Stimulated activated naive CD8-positive, alpha-beta T cell treated with anti-CD3 and anti-CD28 coated beads, Interleukin-15, amount 100 ng/mL, for 72 hours (primary cell): Measurements from ENCODE around the gene PIGZ.

Experiments
- ATAC-seq: fragments of 150-1000 bp; cut with Tn5 transposase; 2 replicates; pipeline ENCODE4 v1.10.0; 2021; ENCODE audit warnings: mild to moderate bottlenecking, moderate library complexity
- DNase-seq, 2 donors: peaks; one replicate each; pipeline ENCODE4 v3.0.0; 2021 to 2022
- H3K27ac Mint-ChIP-seq, 2 donors: one replicate each; pipeline ENCODE4 v1.8.0; 2022; ENCODE audit warnings: mild to moderate bottlenecking in 2 of 2, mixed read lengths in 2 of 2, moderate library complexity in 2 of 2
- H3K27me3 Mint-ChIP-seq: one replicate; pipeline ENCODE4 v1.8.0; 2022; ENCODE audit warnings: mixed read lengths
- H3K4me1 Mint-ChIP-seq: one replicate; pipeline ENCODE4 v1.8.0; 2022; ENCODE audit warnings: mild to moderate bottlenecking, mixed read lengths
- H3K4me3 Mint-ChIP-seq, 2 donors: one replicate each; pipeline ENCODE4 v1.8.0; 2022; ENCODE audit warnings: mild to moderate bottlenecking in 2 of 2, mixed read lengths in 2 of 2, moderate library complexity in 1 of 2
- H3K9me3 Mint-ChIP-seq, 2 donors: one replicate each; pipeline ENCODE4 v1.8.0; 2022; ENCODE audit warnings: mixed read lengths in 2 of 2

The PIGZ gene

GRCh38 chr3:196991581-196992460 is 23.2 kb upstream of the PIGZ start:
- no peaks in the 10 kb centered on the region for H3K4me1 Mint-ChIP-seq
- H3K27ac Mint-ChIP-seq: no peak overlapping the region
- peaks cover under 1% of the 10 kb centered on the region for H3K27me3 Mint-ChIP-seq
- DNase-seq: no peak
- H3K4me3 Mint-ChIP-seq: no peak overlapping the region
- H3K9me3 Mint-ChIP-seq: no peaks in the 10 kb centered on the region
- ATAC-seq: no peak

GRCh38 chr3:196990601-196991007 is 22.0 kb upstream of the PIGZ start:
- no peak for DNase-seq
- Mint-ChIP-seq H3K27me3 (peaks cover 5% of the 10 kb centered on the region), H3K27ac (no peak overlapping the region), H3K4me3 (no peak overlapping the region), H3K4me1 (no peaks in the 10 kb centered on the region), H3K9me3 (no peaks in the 10 kb centered on the region)
- ATAC-seq: no peak

- ATAC-seq (no peak), DNase-seq (no peak)
- H3K4me3 Mint-ChIP-seq: no peak overlapping the region
- H3K4me1 Mint-ChIP-seq: no peaks in the 10 kb centered on the region
- H3K27me3 Mint-ChIP-seq: peaks cover 10% of the 10 kb centered on the region
- H3K27ac Mint-ChIP-seq: no peak overlapping the region
- H3K9me3 Mint-ChIP-seq: peaks cover 0 to 2% of the 10 kb centered on the region in 2 donors
Observed at GRCh38 chr3:196989721-196990262, 21.2 kb upstream of the PIGZ start.

GRCh38 chr3:196988241-196989029 is 19.8 kb upstream of the PIGZ start:
- Mint-ChIP-seq H3K27me3 (peaks cover 18% of the 10 kb centered on the region), H3K27ac (no peak overlapping the region), H3K9me3 (peaks cover 1 to 14% of the 10 kb centered on the region in 2 donors), H3K4me3 (no peak overlapping the region), H3K4me1 (no peaks in the 10 kb centered on the region)
- DNase-seq (no peak), ATAC-seq (no peak)

- H3K4me3 Mint-ChIP-seq: no peak overlapping the region
- no peak for ATAC-seq
- peaks cover 18% of the 10 kb centered on the region for H3K27me3 Mint-ChIP-seq
- H3K4me1 Mint-ChIP-seq: no peaks in the 10 kb centered on the region
- no peak overlapping the region for H3K27ac Mint-ChIP-seq
- DNase-seq: no peak
- peaks cover 6 to 19% of the 10 kb centered on the region in 2 donors for H3K9me3 Mint-ChIP-seq
Observed at GRCh38 chr3:196987022-196987421, 18.4 kb upstream of the PIGZ start.

- ATAC-seq: no peak
Observed at GRCh38 chr3:196985954-196986885, 17.6 kb upstream of the PIGZ start.

GRCh38 chr3:196985298-196985697 is 16.7 kb upstream of the PIGZ start:
- no peaks in the 10 kb centered on the region for H3K4me1 Mint-ChIP-seq
- DNase-seq (no peak), ATAC-seq (no peak)
- peaks cover 11 to 26% of the 10 kb centered on the region in 2 donors for H3K9me3 Mint-ChIP-seq
- H3K27me3 Mint-ChIP-seq: peaks cover 18% of the 10 kb centered on the region
- no peak overlapping the region for H3K27ac Mint-ChIP-seq
- no peak overlapping the region for H3K4me3 Mint-ChIP-seq

More at GRCh38 chr3:196985954-196986885, 17.6 kb upstream of the PIGZ start:
- H3K27ac Mint-ChIP-seq: no peak overlapping the region
- H3K27me3 Mint-ChIP-seq: peaks cover 18% of the 10 kb centered on the region
- no peak overlapping the region for H3K4me3 Mint-ChIP-seq
- H3K4me1 Mint-ChIP-seq: no peaks in the 10 kb centered on the region
- peaks cover 11 to 25% of the 10 kb centered on the region in 2 donors for H3K9me3 Mint-ChIP-seq
- no peak for DNase-seq

- Mint-ChIP-seq H3K9me3 (peaks cover 11 to 26% of the 10 kb centered on the region in 2 donors), H3K4me1 (peaks cover 6% of the 10 kb centered on the region), H3K27ac (no peak overlapping the region), H3K4me3 (no peak overlapping the region), H3K27me3 (peaks cover 28% of the 10 kb centered on the region)
- DNase-seq: no peak
- ATAC-seq: no peak
Observed at GRCh38 chr3:196983186-196983585, 14.6 kb upstream of the PIGZ start.

GRCh38 chr3:196981657-196982056 is 13.0 kb upstream of the PIGZ start:
- Mint-ChIP-seq H3K27ac (peak overlapping the region in 1 of 2 donors; percentile 12), H3K27me3 (peaks cover 28% of the 10 kb centered on the region), H3K4me1 (peaks cover 6% of the 10 kb centered on the region), H3K4me3 (no peak overlapping the region), H3K9me3 (peaks cover 11 to 26% of the 10 kb centered on the region in 2 donors)
- ATAC-seq (no peak), DNase-seq (no peak)

GRCh38 chr3:196979545-196979944 is 10.9 kb upstream of the PIGZ start:
- H3K27ac Mint-ChIP-seq: no peak overlapping the region
- peaks cover 11 to 22% of the 10 kb centered on the region in 2 donors for H3K9me3 Mint-ChIP-seq
- no peak overlapping the region for H3K4me3 Mint-ChIP-seq
- H3K4me1 Mint-ChIP-seq: peaks cover 6% of the 10 kb centered on the region
- peaks cover 27% of the 10 kb centered on the region for H3K27me3 Mint-ChIP-seq
- no peak for ATAC-seq
- DNase-seq: no peak

GRCh38 chr3:196976941-196977340 is 8.3 kb upstream of the PIGZ start:
- peaks cover 6% of the 10 kb centered on the region for H3K4me1 Mint-ChIP-seq
- DNase-seq: no peak
- peak overlapping the region in 1 of 2 donors; percentile 20 for H3K27ac Mint-ChIP-seq
- no peak for ATAC-seq
- H3K9me3 Mint-ChIP-seq: peaks cover 5 to 7% of the 10 kb centered on the region in 2 donors
- H3K27me3 Mint-ChIP-seq: peaks cover 25% of the 10 kb centered on the region
- no peak overlapping the region for H3K4me3 Mint-ChIP-seq

GRCh38 chr3:196975349-196975748 is 6.7 kb upstream of the PIGZ start:
- Mint-ChIP-seq H3K27ac (peak overlapping the region in 1 of 2 donors; percentile 13), H3K9me3 (no peaks in the 10 kb centered on the region), H3K4me3 (no peak overlapping the region), H3K27me3 (peaks cover 38% of the 10 kb centered on the region), H3K4me1 (peaks cover 9% of the 10 kb centered on the region)
- DNase-seq (no peak), ATAC-seq (no peak)

GRCh38 chr3:196974661-196975060 is 6.0 kb upstream of the PIGZ start:
- no peak for ATAC-seq
- no peak overlapping the region for H3K27ac Mint-ChIP-seq

GRCh38 chr3:196971094-196971698 is 2.6 kb upstream of the PIGZ start:
- no peaks in the 10 kb centered on the region for H3K9me3 Mint-ChIP-seq
- DNase-seq: no peak

More at GRCh38 chr3:196974661-196975060, 6.0 kb upstream of the PIGZ start:
- Mint-ChIP-seq H3K4me1 (peaks cover 14% of the 10 kb centered on the region), H3K4me3 (no peak overlapping the region), H3K9me3 (no peaks in the 10 kb centered on the region), H3K27me3 (peaks cover 43% of the 10 kb centered on the region)
- DNase-seq: no peak

More at GRCh38 chr3:196971094-196971698, 2.6 kb upstream of the PIGZ start:
- H3K27ac Mint-ChIP-seq: no peak overlapping the region
- no peak for ATAC-seq
- peaks cover 52% of the 10 kb centered on the region for H3K27me3 Mint-ChIP-seq
- no peak overlapping the region for H3K4me3 Mint-ChIP-seq
- peaks cover 18% of the 10 kb centered on the region for H3K4me1 Mint-ChIP-seq
